ENCODE measurements around the gene MERTK.

MERTK gene

DNA sequence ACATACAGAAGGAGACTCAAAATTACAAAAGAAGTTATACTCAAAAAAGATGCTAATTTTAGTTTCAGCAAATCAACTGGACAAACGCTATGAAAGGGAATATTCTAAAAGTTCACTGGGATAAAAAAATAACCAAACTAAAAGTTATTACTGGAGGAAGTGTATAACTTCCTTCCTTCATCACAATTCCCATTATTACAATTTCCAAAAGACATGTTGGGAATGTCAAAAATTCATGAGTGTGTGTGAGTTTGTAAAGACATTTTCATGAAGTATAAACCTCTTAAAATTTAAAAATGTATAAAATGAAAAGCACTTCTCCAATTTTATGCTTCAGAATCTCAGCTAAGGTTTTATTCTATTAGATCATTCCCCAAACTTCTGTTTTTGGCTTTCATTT, 67.8 kb downstream of the MERTK start:
- Mint-ChIP-seq H3K27ac (no peak overlapping the region), H3K4me1 (no peaks in the 10 kb centered on the region), H3K4me3 (no peak overlapping the region), H3K9me3 (no peaks in the 10 kb centered on the region), H3K36me3 (no peaks in the 10 kb centered on the region), H3K27me3 (peaks cover 17% of the 10 kb centered on the region)
- no peak for DNase-seq
- CTCF ChIA-PET, result interaction anchor here (0.6 kb wide), 1 partner anchor 347 kb away, joined by 3 read pairs; no protein-coding TSS in a partner anchor

- Mint-ChIP-seq H3K4me1 (no peaks in the 10 kb centered on the region), H3K4me3 (no peak overlapping the region), H3K36me3 (no peaks in the 10 kb centered on the region), H3K9me3 (no peaks in the 10 kb centered on the region), H3K27me3 (peaks cover 21% of the 10 kb centered on the region), H3K27ac (no peak overlapping the region)
- CTCF ChIA-PET, result no interaction called here
- no peak for DNase-seq
Measured at GRCh38 chr2:111967018-111967417, 68.6 kb downstream of the MERTK start.

DNA sequence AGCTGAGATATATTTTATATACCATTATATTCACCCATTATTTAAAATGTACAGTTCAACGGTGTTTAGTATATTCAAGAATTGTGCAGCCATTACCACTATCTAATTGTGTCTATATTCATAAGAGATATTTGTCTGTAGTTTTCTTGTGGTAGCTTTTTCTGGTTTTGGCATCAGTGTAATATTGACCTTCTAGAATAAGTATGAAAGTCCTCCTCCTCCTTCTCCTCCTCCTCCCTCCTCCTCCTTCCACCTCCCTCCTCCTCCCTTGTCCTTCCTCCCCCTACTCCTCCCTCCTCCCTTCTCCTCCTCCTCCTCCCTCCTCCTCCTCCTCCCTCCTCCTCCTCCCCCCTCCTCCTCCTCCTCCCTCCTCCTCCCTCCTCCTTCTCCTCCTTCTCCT, 72.0 kb downstream of the MERTK start:
- no peak overlapping the region for H3K4me3 Mint-ChIP-seq
- H3K4me1 Mint-ChIP-seq, result peaks cover 4% of the 10 kb centered on the region
- no peak for DNase-seq
- no peak overlapping the region for H3K27ac Mint-ChIP-seq
- H3K27me3 Mint-ChIP-seq, result peaks cover 32% of the 10 kb centered on the region
- CTCF ChIA-PET, result no interaction called here
- H3K9me3 Mint-ChIP-seq, result no peaks in the 10 kb centered on the region
- no peaks in the 10 kb centered on the region for H3K36me3 Mint-ChIP-seq

- Mint-ChIP-seq H3K36me3 (no peaks in the 10 kb centered on the region), H3K4me3 (no peak overlapping the region), H3K27me3 (peaks cover 30% of the 10 kb centered on the region), H3K9me3 (peaks cover 11% of the 10 kb centered on the region), H3K4me1 (peaks cover 4% of the 10 kb centered on the region), H3K27ac (no peak overlapping the region)
- DNase-seq, result no peak
- CTCF ChIA-PET, result no interaction called here
Measured at GRCh38 chr2:111972955-111973565, 74.7 kb downstream of the MERTK start.

DNA sequence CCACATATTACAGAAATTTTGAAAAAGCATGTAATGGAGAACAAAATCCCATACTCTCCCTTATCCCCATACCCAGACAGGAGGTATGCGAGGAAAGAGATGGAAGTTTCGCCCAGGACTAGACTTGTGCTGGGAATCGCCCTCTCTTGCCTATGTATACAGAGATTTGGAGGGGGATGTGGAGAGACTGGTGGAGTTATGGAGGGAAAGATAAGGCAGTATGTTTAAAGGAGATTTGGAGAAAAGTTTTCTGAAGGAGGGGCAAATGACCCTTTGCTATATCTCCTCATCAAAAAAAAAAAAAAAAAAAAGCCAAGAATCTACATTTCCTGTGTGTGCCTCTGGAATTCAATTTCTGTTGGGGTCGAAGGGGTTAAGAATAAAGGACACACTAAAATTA, 75.3 kb downstream of the MERTK start:
- Mint-ChIP-seq H3K4me3 (no peak overlapping the region), H3K27me3 (peaks cover 35% of the 10 kb centered on the region), H3K27ac (no peak overlapping the region), H3K4me1 (peaks cover 4% of the 10 kb centered on the region), H3K36me3 (no peaks in the 10 kb centered on the region), H3K9me3 (peaks cover 14% of the 10 kb centered on the region)
- no peak for DNase-seq
- CTCF ChIA-PET, result no interaction called here

- H3K27ac Mint-ChIP-seq, result no peak overlapping the region
- H3K9me3 Mint-ChIP-seq, result peaks cover 14% of the 10 kb centered on the region
- DNase-seq, result no peak
- peaks cover 4% of the 10 kb centered on the region for H3K4me1 Mint-ChIP-seq
- no peaks in the 10 kb centered on the region for H3K36me3 Mint-ChIP-seq
- CTCF ChIA-PET, result no interaction called here
- H3K4me3 Mint-ChIP-seq, result no peak overlapping the region
- peaks cover 33% of the 10 kb centered on the region for H3K27me3 Mint-ChIP-seq
Measured at GRCh38 chr2:111975053-111975552, 76.7 kb downstream of the MERTK start.

- Mint-ChIP-seq H3K27me3 (peaks cover 33% of the 10 kb centered on the region), H3K4me3 (no peak overlapping the region), H3K4me1 (peaks cover 4% of the 10 kb centered on the region), H3K36me3 (no peaks in the 10 kb centered on the region), H3K27ac (no peak overlapping the region), H3K9me3 (peaks cover 14% of the 10 kb centered on the region)
- CTCF ChIA-PET, result no interaction called here
- no peak for DNase-seq
Measured at GRCh38 chr2:111975819-111976218, 77.4 kb downstream of the MERTK start.

- CTCF ChIA-PET, result no interaction called here
- Mint-ChIP-seq H3K27ac (no peak overlapping the region), H3K9me3 (peaks cover 14% of the 10 kb centered on the region), H3K4me3 (no peak overlapping the region), H3K4me1 (peaks cover 4% of the 10 kb centered on the region), H3K27me3 (peaks cover 34% of the 10 kb centered on the region), H3K36me3 (no peaks in the 10 kb centered on the region)
- no peak for DNase-seq
Measured at GRCh38 chr2:111977240-111977639, 78.8 kb downstream of the MERTK start.

- peaks cover 3% of the 10 kb centered on the region for H3K4me1 Mint-ChIP-seq
- no peaks in the 10 kb centered on the region for H3K36me3 Mint-ChIP-seq
- CTCF ChIA-PET, result interaction anchor here (0.8 kb wide), 1 partner anchor 61 kb away, joined by 5 read pairs; no protein-coding TSS in a partner anchor
- peaks cover 23% of the 10 kb centered on the region for H3K27me3 Mint-ChIP-seq
- H3K9me3 Mint-ChIP-seq, result peaks cover 14% of the 10 kb centered on the region
- no peak for DNase-seq
- H3K27ac Mint-ChIP-seq, result no peak overlapping the region
- H3K4me3 Mint-ChIP-seq, result no peak overlapping the region
Measured at GRCh38 chr2:111978452-111979170, 80.2 kb downstream of the MERTK start.

- no peaks in the 10 kb centered on the region for H3K36me3 Mint-ChIP-seq
- no peak overlapping the region for H3K27ac Mint-ChIP-seq
- H3K4me3 Mint-ChIP-seq, result no peak overlapping the region
- CTCF ChIA-PET, result no interaction called here
- peaks cover 13% of the 10 kb centered on the region for H3K9me3 Mint-ChIP-seq
- peaks cover 15% of the 10 kb centered on the region for H3K27me3 Mint-ChIP-seq
- DNase-seq, result no peak
- H3K4me1 Mint-ChIP-seq, result peaks cover 3% of the 10 kb centered on the region
Measured at GRCh38 chr2:111981666-111982065, 83.3 kb downstream of the MERTK start.

GRCh38 chr2:111982822-111983221, 84.4 kb downstream of the MERTK start:
- Mint-ChIP-seq H3K27ac (no peak overlapping the region), H3K9me3 (peaks cover 3% of the 10 kb centered on the region), H3K4me1 (peaks cover 3% of the 10 kb centered on the region), H3K4me3 (no peak overlapping the region), H3K36me3 (no peaks in the 10 kb centered on the region), H3K27me3 (peaks cover 15% of the 10 kb centered on the region)
- no peak for DNase-seq
- CTCF ChIA-PET, result interaction anchor here (1.0 to 1.2 kb wide), 2 partner anchors 18 to 37 kb away, joined by 3 read pairs; no protein-coding TSS in a partner anchor

DNA sequence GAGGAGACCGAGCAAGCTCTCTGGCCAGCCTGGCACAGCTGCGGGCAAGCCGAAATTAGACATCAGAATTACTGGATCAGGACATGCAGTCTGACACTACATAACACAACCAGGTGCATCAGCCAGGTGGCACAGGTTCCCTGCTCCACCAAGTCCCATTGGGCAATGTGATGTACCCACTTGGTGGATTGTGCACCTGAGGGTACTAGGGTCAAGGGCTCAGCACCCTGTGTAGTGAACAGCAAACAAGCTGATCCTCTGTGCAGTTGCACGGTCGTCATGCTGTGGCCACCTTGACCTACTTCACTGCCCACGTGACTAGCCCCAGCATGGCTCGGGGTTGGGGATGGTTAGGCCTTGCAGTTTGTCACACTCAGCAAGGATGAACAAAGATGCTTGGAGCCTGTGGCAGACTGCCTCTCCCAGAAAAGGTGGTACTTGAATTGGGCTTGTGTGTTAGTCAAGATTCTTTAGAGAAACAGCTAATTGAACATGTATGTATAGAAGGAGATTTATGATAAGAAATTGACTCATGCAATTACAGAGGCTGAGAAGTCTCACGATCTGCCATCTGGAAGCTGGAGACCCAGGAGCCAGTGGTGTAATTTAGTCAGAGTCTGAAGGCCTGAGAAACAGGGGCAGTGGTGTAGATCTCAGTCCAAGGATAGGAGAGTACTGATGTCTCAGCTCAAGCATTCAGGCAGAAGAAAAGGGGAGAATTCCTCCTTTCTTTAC, 85.2 kb downstream of the MERTK start:
- no peaks in the 10 kb centered on the region for H3K36me3 Mint-ChIP-seq
- CTCF ChIA-PET, result interaction anchor here (1.0 to 1.2 kb wide), 2 partner anchors 17 to 36 kb away, joined by 3 read pairs; no protein-coding TSS in a partner anchor
- H3K4me1 Mint-ChIP-seq, result peaks cover 3% of the 10 kb centered on the region
- peaks cover 10% of the 10 kb centered on the region for H3K27me3 Mint-ChIP-seq
- no peaks in the 10 kb centered on the region for H3K9me3 Mint-ChIP-seq
- no peak overlapping the region for H3K4me3 Mint-ChIP-seq
- DNase-seq, result no peak
- H3K27ac Mint-ChIP-seq, result no peak overlapping the region

- no peak for DNase-seq
- H3K27me3 Mint-ChIP-seq, result peaks cover 10% of the 10 kb centered on the region
- H3K4me1 Mint-ChIP-seq, result peaks cover 3% of the 10 kb centered on the region
- H3K4me3 Mint-ChIP-seq, result no peak overlapping the region
- no peaks in the 10 kb centered on the region for H3K36me3 Mint-ChIP-seq
- H3K27ac Mint-ChIP-seq, result no peak overlapping the region
- CTCF ChIA-PET, result no interaction called here
- no peaks in the 10 kb centered on the region for H3K9me3 Mint-ChIP-seq
Measured at GRCh38 chr2:111984213-111984604, 85.8 kb downstream of the MERTK start.

- no peaks in the 10 kb centered on the region for H3K9me3 Mint-ChIP-seq
- H3K36me3 Mint-ChIP-seq, result no peaks in the 10 kb centered on the region
- CTCF ChIA-PET, result no interaction called here
- H3K27ac Mint-ChIP-seq, result no peak overlapping the region
- no peak overlapping the region for H3K4me3 Mint-ChIP-seq
- DNase-seq, result no peak
- peaks cover 3% of the 10 kb centered on the region for H3K4me1 Mint-ChIP-seq
- peaks cover 6% of the 10 kb centered on the region for H3K27me3 Mint-ChIP-seq
Measured at GRCh38 chr2:111985514-111985913, 87.1 kb downstream of the MERTK start.

All from activated naive CD4-positive, alpha-beta T cell treated with anti-CD3 and anti-CD28 coated beads, Interleukin-2, amount 10 ng/mL, durations not matched to agents 7 days and 5 days (primary cell).